Neutrophil (primary cell): ENCODE data around the gene DLGAP3.

Experiments used
- H3K27ac ChIP-seq: fragments of 200-600 bp; sonication (generic); 2 replicates; pipeline ENCODE4 v1.5.1; 2016; ENCODE audit warnings: mild to moderate bottlenecking, moderate library complexity
- H3K27me3 ChIP-seq: fragments of 200-600 bp; sonication (generic); 2 replicates; pipeline ENCODE4 v1.6.0; 2016; ENCODE audit warnings: mild to moderate bottlenecking
- H3K36me3 ChIP-seq: fragments of 200-600 bp; sonication (generic); 2 replicates; pipeline ENCODE4 v1.5.1; 2017
- H3K4me1 ChIP-seq, 2 experiments: fragments of 200-600 bp in 1 of 2; sonication (generic) in 1 of 2; 1 replicate in 1 of 2; 2 replicates in 1 of 2; pipeline versions ENCODE4 v1.5.1 to v1.6.1; 2013 to 2016; ENCODE audit warnings: low read depth in 1 of 2, low read length in 1 of 2, mild to moderate bottlenecking in 1 of 2, moderate library complexity in 1 of 2; ENCODE audit not compliant: control insufficient read depth in 1 of 2, insufficient read depth in 1 of 2
- H3K4me3 ChIP-seq, 2 experiments: fragments of 200-600 bp in 1 of 2; sonication (generic) in 1 of 2; 1 replicate in 1 of 2; 2 replicates in 1 of 2; pipeline ENCODE4 v1.5.1; 2013 to 2016; ENCODE audit warnings: low read depth in 1 of 2, low read length in 1 of 2, mild to moderate bottlenecking in 1 of 2, moderate library complexity in 1 of 2
- H3K9me3 ChIP-seq: fragments of 200-600 bp; sonication (generic); 2 replicates; pipeline ENCODE4 v1.5.1; 2016
- CTCF ChIP-seq: fragments of 200-600 bp; sonication (generic); IDR thresholded peaks from 2 replicates; pipeline ENCODE4 v1.5.1; 2016; ENCODE audit warnings: antibody characterized with exemption

The DLGAP3 gene

GRCh38 chr1:34866762-34867109 lies 62.7 kb downstream of the DLGAP3 start:
- H3K4me3 ChIP-seq: peak overlapping the region; percentile 78
- peaks cover 17 to 20% of the 10 kb centered on the region in 2 experiments for H3K4me1 ChIP-seq
- H3K27me3 ChIP-seq: peaks cover 42% of the 10 kb centered on the region
- H3K9me3 ChIP-seq: no peaks in the 10 kb centered on the region
- H3K27ac ChIP-seq: no peak overlapping the region
- no peaks in the 10 kb centered on the region for H3K36me3 ChIP-seq
- TF ChIP-seq CTCF: no peak

DNA sequence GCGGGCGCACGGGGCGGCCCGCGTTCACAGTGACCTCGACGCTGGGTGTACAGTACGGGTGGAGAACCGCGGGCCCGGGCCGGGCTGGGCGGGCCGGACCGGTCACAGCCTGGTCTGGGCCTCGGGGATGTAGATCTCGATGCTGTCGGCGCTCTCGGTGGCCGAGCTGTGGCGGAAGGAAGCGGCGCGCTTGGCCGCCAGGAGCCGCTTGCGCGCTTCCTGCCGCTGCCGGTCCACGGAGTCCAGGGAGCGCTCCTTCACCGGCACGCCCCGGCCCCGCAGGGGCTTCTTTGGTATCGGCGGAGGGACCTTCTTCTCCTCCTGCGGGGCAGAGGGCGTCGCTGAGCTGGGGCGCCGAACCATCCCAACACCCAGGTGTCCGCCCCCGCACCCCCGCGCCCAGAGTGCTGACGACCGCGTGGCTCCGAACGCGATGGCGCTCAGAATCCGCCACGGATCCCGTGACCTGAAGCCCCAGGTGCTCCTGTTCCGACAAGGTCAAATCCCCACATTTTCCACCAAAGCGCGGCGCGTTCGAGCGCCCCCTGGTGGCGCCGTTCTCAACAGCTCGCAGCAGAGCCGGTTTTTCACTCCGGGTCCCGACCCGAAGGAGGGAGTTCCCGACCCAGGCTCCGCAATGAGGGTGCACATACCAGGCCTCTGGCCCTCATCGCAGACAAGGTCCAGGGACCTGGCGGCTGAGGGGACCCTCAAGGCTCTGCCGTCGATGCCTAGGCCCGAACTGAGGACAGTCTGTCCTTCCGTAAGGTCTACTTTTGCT lies 63.3 kb downstream of the DLGAP3 start:
- peak overlapping the region; percentile 55 for H3K27ac ChIP-seq
- peak; percentile 89 for TF ChIP-seq CTCF
- no peaks in the 10 kb centered on the region for H3K36me3 ChIP-seq
- H3K27me3 ChIP-seq: peaks cover 38% of the 10 kb centered on the region
- H3K4me3 ChIP-seq: peak overlapping the region; percentile 78
- H3K9me3 ChIP-seq: no peaks in the 10 kb centered on the region
- peaks cover 17 to 20% of the 10 kb centered on the region in 2 experiments for H3K4me1 ChIP-seq

DNA sequence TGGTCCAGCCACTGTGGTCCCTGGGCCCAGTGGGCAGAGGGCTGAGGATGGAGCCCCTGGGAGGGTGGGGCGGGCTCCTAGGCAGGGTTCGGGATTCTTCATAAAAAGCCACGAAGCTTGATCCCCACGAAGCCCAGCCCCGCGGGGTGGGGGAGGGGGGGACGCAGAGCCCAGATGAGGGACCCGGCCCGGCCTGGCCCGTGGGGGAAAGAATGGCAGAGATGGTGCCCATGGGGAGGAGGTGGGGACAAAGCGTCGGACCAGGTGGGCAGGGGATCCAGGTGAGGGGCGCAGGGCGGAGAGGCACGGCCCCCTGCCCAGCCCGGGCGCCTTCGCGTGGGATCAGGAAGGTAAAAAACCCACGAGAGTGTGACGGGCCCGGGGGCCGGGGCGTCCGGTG lies 63.9 kb downstream of the DLGAP3 start:
- Histone ChIP-seq H3K27me3 (peaks cover 32% of the 10 kb centered on the region), H3K4me1 (peaks cover 17 to 20% of the 10 kb centered on the region in 2 experiments), H3K9me3 (no peaks in the 10 kb centered on the region), H3K36me3 (no peaks in the 10 kb centered on the region), H3K4me3 (peak overlapping the region; percentile 78), H3K27ac (peak overlapping the region; percentile 55)
- no peak for TF ChIP-seq CTCF

GRCh38 chr1:34864759-34865158 lies 64.7 kb downstream of the DLGAP3 start:
- Histone ChIP-seq H3K27ac (no peak overlapping the region), H3K9me3 (no peaks in the 10 kb centered on the region), H3K4me1 (peaks cover 21 to 23% of the 10 kb centered on the region in 2 experiments), H3K4me3 (no peak overlapping the region), H3K27me3 (peaks cover 28% of the 10 kb centered on the region), H3K36me3 (no peaks in the 10 kb centered on the region)
- TF ChIP-seq CTCF: no peak

- no peak overlapping the region for H3K4me3 ChIP-seq
- H3K27ac ChIP-seq: no peak overlapping the region
- TF ChIP-seq CTCF: no peak
- H3K36me3 ChIP-seq: no peaks in the 10 kb centered on the region
- H3K27me3 ChIP-seq: peaks cover 28% of the 10 kb centered on the region
- peaks cover 29 to 33% of the 10 kb centered on the region in 2 experiments for H3K4me1 ChIP-seq
- no peaks in the 10 kb centered on the region for H3K9me3 ChIP-seq
Measured at GRCh38 chr1:34863501-34863900, 65.9 kb downstream of the DLGAP3 start.
